H1 (cell line): ENCODE results near the gene SPOCK1. TPM values are rescaled to one million over a fixed set of nuclear protein-coding genes. Genes with fewer than 3 reads are reported as not detected.

Source experiments
- FOSL1 ChIP-seq: IDR thresholded peaks from 2 replicates; pipeline ENCODE4 v1.6.1; 2011; ENCODE audit warnings: mild to moderate bottlenecking, low read depth, low read length, moderate library complexity; ENCODE audit not compliant: insufficient read depth
- polyA plus RNA-seq, 7 experiments: library from polyadenylated mRNA; depleted of rRNA in 3 of 7; stranded (reverse) in 5 of 7; unstranded in 2 of 7; fragments of >200 nt in 5 of 7; fragments of 200-250 nt in 2 of 7; gene quantifications; 1 replicate in 5 of 7; 2 replicates in 1 of 7; 4 replicates in 1 of 7; pipeline versions ENCODE4 v1.2.1 to v1.2.3, GENCODE V29; 2011 to 2013; ENCODE audit warnings: missing spikeins in 2 of 7, mixed read lengths in 2 of 7
- total RNA-seq: library from RNA; stranded (reverse); fragmentation: NEBNext Ultra II Directional; extraction: Animal tissue kit (Norgen Biotek cat#: 25700); gene quantifications from 2 replicates; pipeline ENCODE4 v1.2.1, GENCODE V29; 2021

The SPOCK1 gene
- total and polyA plus RNA-seq, 2 of the 8 experiments (the other 6 are each of a cell fraction or from before 2014, with no cell fraction given), result 6.9 to 18.1 TPM

GRCh38 chr5:137201876-137202275 is 297.2 kb downstream of the SPOCK1 start (continued):
- TF ChIP-seq FOSL1, result no peak
